LoVo (cell line): ENCODE results near the gene BPIFB2.
A peak's percentile ranks its signal among the peaks of the same experiment; 100 is the strongest.

Experiments
- DNase-seq: peaks from one replicate; pipeline ENCODE4 v3.0.0-alpha.2; 2016; ENCODE audit warnings: low spot score

The BPIFB2 gene

GRCh38 chr20:33070111-33071053 is 62.9 kb downstream of the BPIFB2 start:
- DNase-seq: no peak

DNA sequence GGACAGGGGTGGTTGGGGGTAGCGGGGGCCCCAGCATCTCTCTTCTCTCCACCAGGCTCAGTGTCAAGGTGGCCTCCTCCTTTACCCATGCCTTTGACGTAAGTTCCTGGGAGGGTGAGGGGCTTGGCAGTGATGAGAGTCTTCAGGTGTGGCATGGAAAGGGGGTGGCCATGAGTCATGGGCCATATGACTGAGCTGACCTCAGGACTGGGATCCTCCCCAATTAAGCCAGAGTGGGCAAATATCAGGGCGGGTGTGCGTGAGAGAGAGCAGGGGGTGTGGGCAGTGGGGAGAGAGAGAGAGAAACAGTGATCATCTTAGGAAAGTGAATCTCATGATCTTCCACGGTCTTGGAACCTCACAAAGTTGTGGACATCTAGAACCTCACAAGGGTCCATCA is 63.7 kb downstream of the BPIFB2 start:
- peak; percentile 4 for DNase-seq

- no peak for DNase-seq
Measured at GRCh38 chr20:33072362-33072761, 64.9 kb downstream of the BPIFB2 start.

DNA sequence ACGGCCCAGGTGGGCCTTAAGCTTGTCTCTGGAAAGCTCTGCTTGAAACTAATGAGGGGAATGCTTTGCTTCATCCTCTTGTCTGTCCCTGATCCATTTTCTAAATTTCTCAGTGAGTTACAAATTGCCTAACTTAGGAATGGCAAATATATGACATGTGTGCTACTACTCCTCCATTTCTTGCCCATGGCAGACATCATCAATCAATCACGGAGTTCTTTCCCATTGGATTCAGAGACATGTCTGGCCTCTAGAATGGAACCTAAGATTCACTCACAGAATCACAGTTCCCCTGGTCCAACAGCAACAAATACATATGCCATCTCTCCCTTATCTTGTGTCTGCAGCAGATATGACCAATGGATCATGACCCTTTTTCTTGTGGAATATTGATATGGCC is 65.3 kb downstream of the BPIFB2 start:
- DNase-seq: no peak
